Calu3 (cell line): ENCODE measurements around the gene MAP3K2. TPM values are rescaled to one million over a fixed set of nuclear protein-coding genes. Genes with fewer than 3 reads are reported as not detected.
A peak's percentile ranks its signal among the peaks of the same experiment; 100 is the strongest.

Source experiments
- BruUV-seq: library from RNA; stranded (reverse); fragments of 400-500 nt; replicated peaks from 2 replicates; lab custom pipeline; 2021; lab: Mats Ljungman, UMichigan
- CTCF ChIA-PET: fragments of 300-600 bp; sonication (Branson Sonifier 250); formaldehyde crosslinking; loops from one replicate; lab custom pipeline; 2022; ENCODE audit warnings: antibody characterized with exemption; lab: Charles Lee
- DNase-seq: peaks from one replicate; pipeline ENCODE4 v3.0.0; 2022
- H3K27ac Mint-ChIP-seq: one replicate; pipeline ENCODE4 v1.8.0; 2022; ENCODE audit warnings: mixed read lengths; ENCODE audit not compliant: unreplicated experiment
- H3K27me3 Mint-ChIP-seq: one replicate; pipeline ENCODE4 v1.8.0; 2022; ENCODE audit warnings: mixed read lengths; ENCODE audit not compliant: unreplicated experiment
- H3K36me3 Mint-ChIP-seq: one replicate; pipeline ENCODE4 v1.8.0; 2022; ENCODE audit warnings: mild to moderate bottlenecking, moderate library complexity, mixed read lengths; ENCODE audit not compliant: insufficient read depth, unreplicated experiment
- H3K4me1 Mint-ChIP-seq: one replicate; pipeline ENCODE4 v1.8.0; 2022; ENCODE audit warnings: mild to moderate bottlenecking, low read depth, mixed read lengths; ENCODE audit not compliant: unreplicated experiment
- H3K4me3 Mint-ChIP-seq: one replicate; pipeline ENCODE4 v1.8.0; 2022; ENCODE audit warnings: mild to moderate bottlenecking, low read depth, moderate library complexity, mixed read lengths; ENCODE audit not compliant: unreplicated experiment
- H3K9me3 Mint-ChIP-seq: one replicate; pipeline ENCODE4 v1.8.0; 2022; ENCODE audit warnings: low read depth, mixed read lengths; ENCODE audit not compliant: unreplicated experiment
- CTCF ChIP-seq: fragments of 200-600 bp; IDR thresholded peaks from one replicate; pipeline ENCODE4 v1.8.0; 2022; ENCODE audit warnings: antibody characterized with exemption; ENCODE audit not compliant: unreplicated experiment
- intact Hi-C: fragments of 100-400 bp; cut with micrococcal nuclease; formaldehyde crosslinking; loops from one replicate; pipeline ENCODE4 v1.10.0; 2022; ENCODE audit not compliant: unreplicated experiment
- total RNA-seq: library from RNA; stranded (reverse); gene quantifications from 2 replicates; pipeline ENCODE4 v1.2.3, GENCODE V29; 2022

MAP3K2 gene
- total RNA-seq, 1 experiment from 2014 or later, result 60.9 TPM

GRCh38 chr2:127361929-127362885 lies 25.6 kb downstream of the MAP3K2 start:
- intact Hi-C loops, result loop anchor here (5.0 kb wide), 1 partner anchor 115 kb away; no protein-coding TSS in a partner anchor

GRCh38 chr2:127360242-127360641 lies 27.5 kb downstream of the MAP3K2 start:
- H3K4me3 Mint-ChIP-seq, result no peak overlapping the region
- H3K27me3 Mint-ChIP-seq, result no peaks in the 10 kb centered on the region
- no peak for TF ChIP-seq CTCF
- H3K36me3 Mint-ChIP-seq, result peaks cover 10% of the 10 kb centered on the region
- intact Hi-C loops, result loop anchor here (5.0 kb wide), 1 partner anchor 117 kb away; no protein-coding TSS in a partner anchor
- BruUV-seq, result no TSS peak
- H3K27ac Mint-ChIP-seq, result no peak overlapping the region
- CTCF ChIA-PET, result no interaction called here
- peaks cover 34% of the 10 kb centered on the region for H3K4me1 Mint-ChIP-seq
- H3K9me3 Mint-ChIP-seq, result no peaks in the 10 kb centered on the region
- no peak for DNase-seq

More at GRCh38 chr2:127361929-127362885, 25.6 kb downstream of the MAP3K2 start:
- Mint-ChIP-seq H3K9me3 (no peaks in the 10 kb centered on the region), H3K36me3 (peaks cover 10% of the 10 kb centered on the region), H3K27ac (peak overlapping the region; percentile 34), H3K4me1 (peaks cover 41% of the 10 kb centered on the region), H3K4me3 (peak overlapping the region; percentile 61), H3K27me3 (no peaks in the 10 kb centered on the region)
- no peak for TF ChIP-seq CTCF
- no TSS peak for BruUV-seq
- no peak for DNase-seq
- CTCF ChIA-PET, result interaction anchor here (0.6 to 1.0 kb wide), 3 partner anchors 12 to 51 kb away, joined by 3 to 5 read pairs (median 4); no protein-coding TSS in a partner anchor

- TF ChIP-seq CTCF, result no peak
- CTCF ChIA-PET, result no interaction called here
- no peaks in the 10 kb centered on the region for H3K27me3 Mint-ChIP-seq
- BruUV-seq, result no TSS peak
- H3K4me1 Mint-ChIP-seq, result peaks cover 27% of the 10 kb centered on the region
- no peaks in the 10 kb centered on the region for H3K9me3 Mint-ChIP-seq
- peaks cover 6% of the 10 kb centered on the region for H3K36me3 Mint-ChIP-seq
- intact Hi-C loops, result loop anchor here (5.0 kb wide), 1 partner anchor 98 kb away; no protein-coding TSS in a partner anchor
- no peak for DNase-seq
- no peak overlapping the region for H3K4me3 Mint-ChIP-seq
- no peak overlapping the region for H3K27ac Mint-ChIP-seq
Observed at GRCh38 chr2:127359520-127359919, 28.3 kb downstream of the MAP3K2 start.

- Mint-ChIP-seq H3K9me3 (no peaks in the 10 kb centered on the region), H3K4me3 (no peak overlapping the region), H3K36me3 (peaks cover 6% of the 10 kb centered on the region), H3K27ac (no peak overlapping the region), H3K27me3 (no peaks in the 10 kb centered on the region), H3K4me1 (peaks cover 21% of the 10 kb centered on the region)
- no TSS peak for BruUV-seq
- no peak for DNase-seq
- intact Hi-C loops, result loop anchor here (5.0 kb wide), 1 partner anchor 98 kb away; no protein-coding TSS in a partner anchor
- CTCF ChIA-PET, result no interaction called here
- no peak for TF ChIP-seq CTCF
Observed at GRCh38 chr2:127358971-127359370, 28.8 kb downstream of the MAP3K2 start.
